CD4-positive, alpha-beta T cell (primary cell): ENCODE results near the gene HLA-DPA1. TPM values are rescaled to one million over a fixed set of nuclear protein-coding genes. Genes with fewer than 3 reads are reported as not detected.

ENCODE experiments used
- ATAC-seq: fragments of 200-7000 bp; cut with Tn5 transposase; one replicate; pipeline ENCODE4 v1.10.0; 2022; ENCODE audit warnings: mild to moderate bottlenecking; ENCODE audit not compliant: poor library complexity
- CTCF ChIA-PET: fragments of 350-600 bp; sonication (Branson Sonifier 250); formaldehyde crosslinking; loops from one replicate; lab custom pipeline; 2021; ENCODE audit warnings: antibody characterized with exemption, inconsistent platforms; lab: Charles Lee
- POLR2A ChIA-PET: fragments of 350-600 bp; sonication (Branson Sonifier 250); formaldehyde crosslinking; loops from one replicate; lab custom pipeline; 2021; ENCODE audit warnings: antibody characterized with exemption, inconsistent platforms; lab: Charles Lee
- DNase-seq, 14 experiments: peaks; one replicate each; pipeline ENCODE4 v3.0.0-alpha.2; 2013 to 2020; ENCODE audit warnings: mixed read lengths in 2 of 14
- H3K27ac ChIP-seq, 2 donors: one replicate each; pipeline versions ENCODE4 v1.5.1 to v1.7.0; 2013; ENCODE audit warnings: low read length in 2 of 2, low read depth in 1 of 2, mild to moderate bottlenecking in 1 of 2
- H3K27me3 ChIP-seq, 2 experiments: 1 replicate in 1 of 2; 2 replicates in 1 of 2; pipeline versions ENCODE4 v1.6.1 to v1.7.0; 2013; ENCODE audit warnings: low read length in 2 of 2, control low read depth in 1 of 2, mild to moderate bottlenecking in 1 of 2, moderate library complexity in 1 of 2; ENCODE audit not compliant: insufficient read depth in 2 of 2, control insufficient read depth in 1 of 2
- H3K36me3 ChIP-seq: one replicate; pipeline ENCODE4 v1.6.1; 2013; ENCODE audit warnings: low read length, control low read depth; ENCODE audit not compliant: insufficient read depth
- H3K4me1 ChIP-seq: one replicate; pipeline ENCODE4 v1.6.1; 2013; ENCODE audit warnings: low read length, control low read depth; ENCODE audit not compliant: insufficient read depth
- H3K4me3 ChIP-seq: one replicate; pipeline ENCODE4 v1.5.1; 2013; ENCODE audit warnings: mild to moderate bottlenecking, low read length, moderate library complexity
- H3K9me3 ChIP-seq, 2 experiments: 1 replicate in 1 of 2; 2 replicates in 1 of 2; pipeline versions ENCODE4 v1.6.1 to v1.7.0; 2013; ENCODE audit warnings: low read length in 2 of 2, mild to moderate bottlenecking in 2 of 2, control low read depth in 1 of 2, moderate library complexity in 1 of 2; ENCODE audit not compliant: control insufficient read depth in 1 of 2, insufficient read depth in 1 of 2
- H3K27ac Mint-ChIP-seq: one replicate; pipeline ENCODE4 v1.8.0; 2020; ENCODE audit warnings: mixed read lengths
- H3K27me3 Mint-ChIP-seq: one replicate; pipeline ENCODE4 v1.8.0; 2021; ENCODE audit warnings: mixed read lengths
- H3K36me3 Mint-ChIP-seq: one replicate; pipeline ENCODE4 v1.8.0; 2021; ENCODE audit warnings: low read depth, mixed read lengths
- H3K4me1 Mint-ChIP-seq: one replicate; pipeline ENCODE4 v1.8.0; 2021; ENCODE audit warnings: low read depth, mixed read lengths
- H3K4me3 Mint-ChIP-seq: one replicate; pipeline ENCODE4 v1.8.0; 2020; ENCODE audit warnings: mild to moderate bottlenecking, mixed read lengths
- H3K9me3 Mint-ChIP-seq: one replicate; pipeline ENCODE4 v1.8.0; 2020; ENCODE audit warnings: mixed read lengths
- intact Hi-C, 2 experiments: fragments of 100-400 bp; cut with DNase I in 1 of 2; cut with micrococcal nuclease in 1 of 2; formaldehyde crosslinking; loops; one replicate each; pipeline versions ENCODE4 v1.15.1 to v1.9.0; 2023 to 2025; cut with DNase I, micrococcal nuclease
- total RNA-seq, 174 experiments: library from RNA in 2 of 174; stranded (reverse) in 2 of 174; gene quantifications; one replicate each; pipeline ENCODE4 v1.2.3 and lab custom pipeline; 2021 to 2026
- TF ChIP-seq, protein P1 (sequence below): fragments of 200-600 bp; IDR thresholded peaks from one replicate; pipeline ENCODE4 v1.8.0; 2022; ENCODE audit warnings: antibody characterized with exemption, mild to moderate bottlenecking

Gene HLA-DPA1
- total RNA-seq, 2 experiments from 2014 or later, result 19.4 to 19.9 TPM

DNA sequence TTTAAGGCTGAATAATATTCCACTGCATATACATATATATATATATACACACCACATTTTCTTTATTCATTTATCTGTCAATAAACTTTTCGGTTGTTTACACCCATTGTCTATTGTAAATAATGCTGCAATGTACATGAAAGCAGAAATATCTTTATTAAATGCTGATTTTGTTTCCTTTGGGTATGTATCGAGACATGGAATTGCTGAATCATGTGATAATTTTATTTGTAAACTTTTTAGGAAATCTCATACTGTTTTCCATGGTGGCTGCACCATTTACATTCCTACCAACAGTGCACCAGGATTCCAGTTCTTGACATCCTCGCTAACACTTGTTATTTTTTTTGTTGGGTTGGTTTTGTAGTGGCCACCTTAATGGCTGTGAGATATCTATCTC, 49.9 kb downstream of the HLA-DPA1 start:
- TF ChIP-seq, protein P1, sequence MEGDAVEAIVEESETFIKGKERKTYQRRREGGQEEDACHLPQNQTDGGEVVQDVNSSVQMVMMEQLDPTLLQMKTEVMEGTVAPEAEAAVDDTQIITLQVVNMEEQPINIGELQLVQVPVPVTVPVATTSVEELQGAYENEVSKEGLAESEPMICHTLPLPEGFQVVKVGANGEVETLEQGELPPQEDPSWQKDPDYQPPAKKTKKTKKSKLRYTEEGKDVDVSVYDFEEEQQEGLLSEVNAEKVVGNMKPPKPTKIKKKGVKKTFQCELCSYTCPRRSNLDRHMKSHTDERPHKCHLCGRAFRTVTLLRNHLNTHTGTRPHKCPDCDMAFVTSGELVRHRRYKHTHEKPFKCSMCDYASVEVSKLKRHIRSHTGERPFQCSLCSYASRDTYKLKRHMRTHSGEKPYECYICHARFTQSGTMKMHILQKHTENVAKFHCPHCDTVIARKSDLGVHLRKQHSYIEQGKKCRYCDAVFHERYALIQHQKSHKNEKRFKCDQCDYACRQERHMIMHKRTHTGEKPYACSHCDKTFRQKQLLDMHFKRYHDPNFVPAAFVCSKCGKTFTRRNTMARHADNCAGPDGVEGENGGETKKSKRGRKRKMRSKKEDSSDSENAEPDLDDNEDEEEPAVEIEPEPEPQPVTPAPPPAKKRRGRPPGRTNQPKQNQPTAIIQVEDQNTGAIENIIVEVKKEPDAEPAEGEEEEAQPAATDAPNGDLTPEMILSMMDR, result no peak
- no peaks in the 10 kb centered on the region for H3K9me3 ChIP-seq
- POLR2A ChIA-PET, result no interaction called here
- H3K9me3 Mint-ChIP-seq, result no peaks in the 10 kb centered on the region
- H3K27me3 ChIP-seq, result no peaks in the 10 kb centered on the region
- no peak overlapping the region for H3K27ac Mint-ChIP-seq
- no peak overlapping the region for H3K27ac ChIP-seq
- H3K36me3 ChIP-seq, result no peaks in the 10 kb centered on the region
- no peaks in the 10 kb centered on the region for H3K36me3 Mint-ChIP-seq
- DNase-seq (no peak), ATAC-seq (no peak)
- peaks cover 20% of the 10 kb centered on the region for H3K4me1 Mint-ChIP-seq
- peaks cover 12% of the 10 kb centered on the region for H3K4me1 ChIP-seq
- H3K27me3 Mint-ChIP-seq, result no peaks in the 10 kb centered on the region
- CTCF ChIA-PET, result no interaction called here
- H3K4me3 Mint-ChIP-seq, result no peak overlapping the region
- intact Hi-C loops, result no loop called here
- no peak overlapping the region for H3K4me3 ChIP-seq

DNA sequence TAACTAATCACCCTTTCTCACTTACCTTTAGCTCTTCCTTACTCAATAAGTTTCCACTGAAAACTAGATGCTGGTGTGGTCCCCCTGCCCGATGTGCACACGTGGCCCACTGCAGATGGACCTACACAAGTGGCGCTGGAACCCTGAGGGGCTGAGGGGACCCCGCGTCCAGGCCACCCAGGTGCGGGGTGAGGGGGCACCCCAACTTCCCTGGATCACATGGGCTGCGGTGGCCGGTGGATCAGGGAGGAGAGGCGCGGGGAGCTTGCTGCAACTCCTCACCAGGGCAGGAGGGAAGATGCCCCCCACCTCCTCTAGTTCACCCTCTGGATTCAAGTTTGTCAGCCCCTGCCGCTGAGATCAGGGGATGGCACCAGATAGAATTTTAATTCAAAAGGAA, 51.5 kb downstream of the HLA-DPA1 start:
- ChIA-PET POLR2A (no interaction called here), CTCF (no interaction called here)
- intact Hi-C loops, result no loop called here
- no peak overlapping the region for H3K27ac ChIP-seq
- DNase-seq (no peak), ATAC-seq (no peak)
- no peaks in the 10 kb centered on the region for H3K36me3 ChIP-seq
- H3K4me3 Mint-ChIP-seq, result no peak overlapping the region
- TF ChIP-seq, protein P1, result no peak
- peaks cover 18% of the 10 kb centered on the region for H3K4me1 ChIP-seq
- no peak overlapping the region for H3K4me3 ChIP-seq
- peaks cover 31% of the 10 kb centered on the region for H3K4me1 Mint-ChIP-seq
- H3K27me3 ChIP-seq, result no peaks in the 10 kb centered on the region
- H3K9me3 ChIP-seq, result no peaks in the 10 kb centered on the region
- H3K9me3 Mint-ChIP-seq, result no peaks in the 10 kb centered on the region
- no peaks in the 10 kb centered on the region for H3K27me3 Mint-ChIP-seq
- H3K27ac Mint-ChIP-seq, result no peak overlapping the region
- H3K36me3 Mint-ChIP-seq, result no peaks in the 10 kb centered on the region

DNA sequence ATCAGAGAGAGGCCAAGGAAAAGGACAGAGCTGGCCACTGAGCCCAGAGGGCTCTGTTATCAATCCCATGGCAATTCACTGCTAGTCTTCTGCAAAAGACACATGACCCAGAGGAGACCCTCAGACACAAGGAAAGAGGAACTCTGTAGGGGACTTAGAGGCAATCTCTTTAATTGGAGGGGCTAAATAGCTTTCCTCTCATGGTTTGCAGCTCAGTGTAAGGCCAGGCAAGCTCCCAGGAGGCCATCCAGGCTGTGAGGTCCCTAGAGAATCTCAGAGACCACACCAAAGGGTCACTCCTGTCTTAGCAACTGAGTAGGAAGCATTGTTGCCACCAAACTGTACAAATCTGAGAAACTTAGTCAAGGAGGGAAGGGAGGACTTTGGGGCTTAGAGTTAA, 54.1 kb downstream of the HLA-DPA1 start:
- Mint-ChIP-seq H3K27me3 (peaks cover 5% of the 10 kb centered on the region), H3K4me3 (peak overlapping the region; percentile 87), H3K36me3 (no peaks in the 10 kb centered on the region), H3K27ac (peak overlapping the region; percentile 70), H3K4me1 (peaks cover 36% of the 10 kb centered on the region), H3K9me3 (no peaks in the 10 kb centered on the region)
- DNase-seq (no peak), ATAC-seq (no peak)
- H3K4me3 ChIP-seq, result no peak overlapping the region
- no peaks in the 10 kb centered on the region for H3K9me3 ChIP-seq
- H3K27ac ChIP-seq, result peak overlapping the region in 1 of 2 donors; percentile 19
- peaks cover 21% of the 10 kb centered on the region for H3K4me1 ChIP-seq
- intact Hi-C loops, result no loop called here
- TF ChIP-seq, protein P1, result no peak
- CTCF ChIA-PET, result interaction anchor here (0.7 kb wide), 1 partner anchor 229 kb away, joined by 3 read pairs; no protein-coding TSS in a partner anchor
- no peaks in the 10 kb centered on the region for H3K36me3 ChIP-seq
- H3K27me3 ChIP-seq, result peaks cover under 1 to 3% of the 10 kb centered on the region in 2 experiments
- POLR2A ChIA-PET, result interaction anchor here (0.9 to 2.4 kb wide), 6 partner anchors 46 to 230 kb away, joined by 3 to 14 read pairs (median 6); partner anchors contain the start of genes HLA-DPA1 and HLA-DPB1
